Measurements from ENCODE around the gene LNPEP.
A peak's percentile ranks its signal among the peaks of the same experiment; 100 is the strongest.

LNPEP gene

GRCh38 chr5:97042996-97043395 is 107.1 kb downstream of the LNPEP start:
- no peak for ATAC-seq
- TF ChIP-seq CSDC2 (CRISPR knock-in tag; IDR thresholded peaks at IDR 0.05) (no peak), OSR1 (CRISPR knock-in tag; IDR thresholded peaks at IDR 0.05) (no peak), ARNTL (CRISPR knock-in tag; IDR thresholded peaks at IDR 0.05; ENCODE audit: borderline replicate concordance, low read depth) (no peak), ZC3H10 (CRISPR knock-in tag; IDR thresholded peaks at IDR 0.05) (no peak), BACH2 (CRISPR knock-in tag; IDR thresholded peaks at IDR 0.05; ENCODE audit: borderline replicate concordance) (no peak), GLIS3 (CRISPR knock-in tag; IDR thresholded peaks at IDR 0.05) (no peak), PPARA (CRISPR knock-in tag; IDR thresholded peaks at IDR 0.05; ENCODE audit: borderline replicate concordance) (no peak), ESRRG (CRISPR knock-in tag; IDR thresholded peaks at IDR 0.05) (no peak), TCF4 (CRISPR knock-in tag; IDR thresholded peaks at IDR 0.05; ENCODE audit: borderline replicate concordance) (no peak), ZNF70 (CRISPR knock-in tag; IDR thresholded peaks at IDR 0.05) (no peak), TSHZ2 (CRISPR knock-in tag; IDR thresholded peaks at IDR 0.05) (no peak)
- TF ChIP-seq, protein P1, sequence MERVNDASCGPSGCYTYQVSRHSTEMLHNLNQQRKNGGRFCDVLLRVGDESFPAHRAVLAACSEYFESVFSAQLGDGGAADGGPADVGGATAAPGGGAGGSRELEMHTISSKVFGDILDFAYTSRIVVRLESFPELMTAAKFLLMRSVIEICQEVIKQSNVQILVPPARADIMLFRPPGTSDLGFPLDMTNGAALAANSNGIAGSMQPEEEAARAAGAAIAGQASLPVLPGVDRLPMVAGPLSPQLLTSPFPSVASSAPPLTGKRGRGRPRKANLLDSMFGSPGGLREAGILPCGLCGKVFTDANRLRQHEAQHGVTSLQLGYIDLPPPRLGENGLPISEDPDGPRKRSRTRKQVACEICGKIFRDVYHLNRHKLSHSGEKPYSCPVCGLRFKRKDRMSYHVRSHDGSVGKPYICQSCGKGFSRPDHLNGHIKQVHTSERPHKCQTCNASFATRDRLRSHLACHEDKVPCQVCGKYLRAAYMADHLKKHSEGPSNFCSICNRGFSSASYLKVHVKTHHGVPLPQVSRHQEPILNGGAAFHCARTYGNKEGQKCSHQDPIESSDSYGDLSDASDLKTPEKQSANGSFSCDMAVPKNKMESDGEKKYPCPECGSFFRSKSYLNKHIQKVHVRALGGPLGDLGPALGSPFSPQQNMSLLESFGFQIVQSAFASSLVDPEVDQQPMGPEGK (CRISPR knock-in tag; IDR thresholded peaks at IDR 0.05; ENCODE audit: borderline replicate concordance): no peak
- TF ChIP-seq, protein P2, sequence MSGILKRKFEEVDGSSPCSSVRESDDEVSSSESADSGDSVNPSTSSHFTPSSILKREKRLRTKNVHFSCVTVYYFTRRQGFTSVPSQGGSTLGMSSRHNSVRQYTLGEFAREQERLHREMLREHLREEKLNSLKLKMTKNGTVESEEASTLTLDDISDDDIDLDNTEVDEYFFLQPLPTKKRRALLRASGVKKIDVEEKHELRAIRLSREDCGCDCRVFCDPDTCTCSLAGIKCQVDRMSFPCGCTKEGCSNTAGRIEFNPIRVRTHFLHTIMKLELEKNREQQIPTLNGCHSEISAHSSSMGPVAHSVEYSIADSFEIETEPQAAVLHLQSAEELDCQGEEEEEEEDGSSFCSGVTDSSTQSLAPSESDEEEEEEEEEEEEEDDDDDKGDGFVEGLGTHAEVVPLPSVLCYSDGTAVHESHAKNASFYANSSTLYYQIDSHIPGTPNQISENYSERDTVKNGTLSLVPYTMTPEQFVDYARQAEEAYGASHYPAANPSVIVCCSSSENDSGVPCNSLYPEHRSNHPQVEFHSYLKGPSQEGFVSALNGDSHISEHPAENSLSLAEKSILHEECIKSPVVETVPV (CRISPR knock-in tag; IDR thresholded peaks at IDR 0.05): no peak

DNA sequence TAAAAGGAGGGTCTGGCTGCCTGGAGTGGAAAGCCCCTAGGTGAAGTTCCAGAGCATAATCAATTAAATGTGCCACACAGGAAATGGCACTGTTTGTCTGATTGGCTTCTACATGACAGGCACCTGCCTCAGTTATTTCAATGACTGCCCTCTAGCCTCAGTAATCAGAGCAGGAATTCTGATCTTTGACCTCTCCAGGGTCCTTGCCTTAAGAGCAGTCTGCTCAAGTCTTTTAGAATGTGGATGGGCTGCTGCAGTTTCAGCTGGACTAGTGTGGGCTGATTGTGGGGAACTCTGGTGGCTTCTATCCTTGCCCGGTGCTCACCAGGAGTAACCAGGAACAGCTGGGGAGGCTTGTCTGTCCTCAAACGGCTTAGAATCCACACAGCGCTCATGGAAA is 107.6 kb downstream of the LNPEP start:
- ATAC-seq: no peak
- TF ChIP-seq TOX (CRISPR knock-in tag; IDR thresholded peaks at IDR 0.05; ENCODE audit: borderline replicate concordance) (no peak), ZFP3 (CRISPR knock-in tag; IDR thresholded peaks at IDR 0.05) (no peak)

- TF ChIP-seq PPARA (CRISPR knock-in tag; IDR thresholded peaks at IDR 0.05; ENCODE audit: borderline replicate concordance): no peak
- TF ChIP-seq TOX (CRISPR knock-in tag; IDR thresholded peaks at IDR 0.05; ENCODE audit: borderline replicate concordance): no peak
- TF ChIP-seq SNAI2 (CRISPR knock-in tag; IDR thresholded peaks at IDR 0.05): no peak
- no peak for TF ChIP-seq ISL1 (CRISPR knock-in tag; IDR thresholded peaks at IDR 0.05)
- no peak for TF ChIP-seq GLIS3 (CRISPR knock-in tag; IDR thresholded peaks at IDR 0.05)
- TF ChIP-seq ZNF565 (CRISPR knock-in tag; conservative IDR thresholded peaks at IDR 0.05; ENCODE audit: low read depth): no peak
- no peak for TF ChIP-seq ZFP3 (CRISPR knock-in tag; IDR thresholded peaks at IDR 0.05)
- TF ChIP-seq, protein P1 (CRISPR knock-in tag; IDR thresholded peaks at IDR 0.05; ENCODE audit: borderline replicate concordance): no peak
- no peak for TF ChIP-seq OSR1 (CRISPR knock-in tag; IDR thresholded peaks at IDR 0.05)
- no peak for TF ChIP-seq ARNTL (CRISPR knock-in tag; IDR thresholded peaks at IDR 0.05; ENCODE audit: borderline replicate concordance, low read depth)
- ATAC-seq: peak; percentile 88
Measured at GRCh38 chr5:97044052-97044451, 108.2 kb downstream of the LNPEP start.

- no peak for TF ChIP-seq SNAI2 (CRISPR knock-in tag; IDR thresholded peaks at IDR 0.05)
- no peak; the same call in 2 of the 3 replicates for ATAC-seq
Measured at GRCh38 chr5:97046270-97046982, 110.5 kb downstream of the LNPEP start.
